NCI-H1048 (cell line): ENCODE results near the gene SCOC.
"Not testable (repeated sequence)": the region's sequence is repeated elsewhere in the genome, so short reads cannot be mapped to it uniquely, and the experiment has no call there.

Source experiments
- DNase-seq: peaks from one replicate; lab custom pipeline; 2025; lab: John Stamatoyannopoulos, UW

SCOC gene

DNA sequence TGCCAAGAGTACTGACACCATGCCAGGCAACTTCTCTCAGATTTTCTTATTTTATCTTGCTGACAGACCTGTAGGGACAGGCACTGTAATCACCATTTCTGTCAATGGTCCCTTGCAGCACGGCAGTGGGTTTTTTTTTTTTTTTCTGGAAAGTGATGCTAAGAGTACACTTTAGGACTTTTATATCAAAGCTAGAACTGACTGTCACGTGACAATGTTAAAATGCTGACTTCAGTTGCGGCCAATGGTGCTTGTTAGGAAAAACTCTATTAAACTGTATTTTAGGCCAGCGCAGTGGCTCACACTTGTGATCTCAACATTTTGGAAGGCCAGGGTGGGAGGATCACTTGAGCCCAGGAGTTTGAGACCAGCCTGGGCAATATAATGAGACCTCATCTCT is 12.3 kb upstream of the SCOC start:
- no peak for DNase-seq

GRCh38 chr4:140363051-140363450 is 10.4 kb upstream of the SCOC start:
- DNase-seq: no peak

GRCh38 chr4:140363558-140363957 is 9.9 kb upstream of the SCOC start:
- DNase-seq: no peak

DNA sequence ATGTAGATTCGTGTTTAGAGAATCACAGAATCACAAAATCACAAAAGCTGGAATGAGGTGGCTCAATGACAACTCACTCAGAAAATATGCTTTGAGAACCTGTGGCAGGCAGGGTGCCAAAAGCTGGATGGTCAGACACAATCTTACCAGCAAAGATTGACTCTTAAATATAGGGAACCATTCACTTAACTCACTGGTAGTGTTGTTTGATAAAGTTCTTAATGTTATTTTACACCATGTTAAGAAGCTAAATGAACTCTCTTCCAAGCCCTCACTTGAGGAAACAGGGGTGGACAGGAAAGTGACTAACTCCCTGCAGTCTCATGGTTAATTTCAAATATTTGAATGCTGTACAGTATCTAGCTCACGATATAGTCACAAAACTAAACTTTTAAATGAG is 5.7 kb upstream of the SCOC start:
- no peak for DNase-seq

GRCh38 chr4:140368686-140369085 is 4.8 kb upstream of the SCOC start:
- no peak for DNase-seq

DNA sequence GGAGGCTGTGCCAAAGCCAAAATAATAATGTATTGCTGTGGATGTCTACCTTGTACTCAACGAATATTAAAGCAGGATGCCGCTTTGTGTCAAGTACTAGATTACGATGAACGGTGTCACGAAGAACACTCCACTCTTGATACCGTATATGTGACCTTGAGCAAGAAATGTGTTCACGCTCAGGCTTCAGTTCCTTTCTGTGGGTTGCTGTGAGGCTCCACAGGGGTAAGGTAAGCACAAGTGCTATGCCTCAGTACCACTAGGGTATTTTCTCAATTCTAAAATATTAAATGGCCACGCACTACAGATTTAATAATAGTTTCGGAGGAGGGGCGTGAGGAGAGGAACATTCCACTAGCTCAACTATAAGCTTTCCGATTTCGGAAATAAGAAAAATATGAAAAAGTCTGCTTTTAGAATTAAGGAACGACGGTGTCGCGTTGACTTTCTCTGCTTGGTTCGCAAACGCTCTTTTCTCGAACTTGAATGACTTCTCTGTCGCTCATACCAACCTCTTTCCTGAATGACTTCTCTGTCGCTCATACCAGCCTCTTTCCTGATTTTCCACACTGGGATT is 607 bp upstream of the SCOC start:
- no peak for DNase-seq

DNA sequence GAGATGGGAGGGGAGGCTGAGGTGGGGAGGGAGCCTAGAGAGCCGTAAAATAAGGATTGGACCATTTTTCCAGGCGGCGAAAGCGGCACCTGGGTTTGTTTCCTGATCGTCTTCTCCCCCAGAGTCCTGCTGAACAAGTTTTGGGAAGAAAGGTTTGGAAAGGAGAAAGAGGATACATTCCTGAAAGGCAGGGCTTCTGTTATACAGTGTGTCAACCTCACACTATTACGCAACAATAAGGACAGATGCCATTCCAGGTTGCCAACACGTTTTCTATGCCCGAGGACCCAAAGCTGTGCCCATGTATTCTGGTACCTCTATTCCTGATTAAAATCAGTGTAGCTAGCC is 658 bp downstream of the SCOC start:
- no peak for DNase-seq

- DNase-seq: no peak
Measured at GRCh38 chr4:140382732-140383131, 9.3 kb downstream of the SCOC start.

DNA sequence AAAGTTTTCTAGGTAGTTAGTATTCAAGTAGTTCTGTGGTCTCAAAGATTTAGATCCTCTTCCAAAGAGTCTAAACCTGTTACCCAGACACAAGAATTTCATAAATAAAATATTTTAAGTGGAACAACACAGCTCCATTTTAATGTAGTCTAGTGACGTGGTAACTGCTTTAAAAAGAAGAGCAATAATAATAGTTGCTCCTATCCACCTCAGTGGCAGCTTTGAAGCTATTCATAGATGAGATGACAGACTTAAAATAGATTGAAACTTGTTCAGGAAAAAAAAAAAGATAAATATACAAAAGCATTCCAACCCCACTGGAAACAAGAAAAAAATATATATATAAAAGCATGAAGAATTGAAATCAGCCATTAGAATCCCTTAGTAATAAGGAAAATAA is 14.6 kb downstream of the SCOC start:
- DNase-seq: no peak

DNA sequence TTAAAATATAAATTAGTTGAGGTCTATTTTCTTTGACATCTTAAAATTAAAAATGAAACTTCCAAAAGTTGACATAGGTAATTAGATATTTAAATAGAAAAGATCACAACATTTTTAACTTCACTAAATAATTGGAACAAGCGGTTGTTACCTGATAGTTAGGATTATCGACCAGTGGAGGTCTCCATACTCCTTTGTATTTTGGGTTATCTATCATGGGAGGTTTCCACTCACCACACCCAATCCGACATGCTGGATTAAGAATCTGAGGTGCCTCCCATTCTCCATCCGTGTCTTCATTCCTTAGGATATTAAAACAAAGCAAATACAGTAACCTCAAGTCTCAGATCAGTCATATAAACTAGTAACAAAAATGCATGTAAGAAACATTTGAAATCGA is 22.2 kb downstream of the SCOC start:
- DNase-seq: no peak

- DNase-seq: no peak
Measured at GRCh38 chr4:140400111-140400510, 26.7 kb downstream of the SCOC start.

GRCh38 chr4:140406292-140406691 is 32.8 kb downstream of the SCOC start:
- DNase-seq: no peak

DNA sequence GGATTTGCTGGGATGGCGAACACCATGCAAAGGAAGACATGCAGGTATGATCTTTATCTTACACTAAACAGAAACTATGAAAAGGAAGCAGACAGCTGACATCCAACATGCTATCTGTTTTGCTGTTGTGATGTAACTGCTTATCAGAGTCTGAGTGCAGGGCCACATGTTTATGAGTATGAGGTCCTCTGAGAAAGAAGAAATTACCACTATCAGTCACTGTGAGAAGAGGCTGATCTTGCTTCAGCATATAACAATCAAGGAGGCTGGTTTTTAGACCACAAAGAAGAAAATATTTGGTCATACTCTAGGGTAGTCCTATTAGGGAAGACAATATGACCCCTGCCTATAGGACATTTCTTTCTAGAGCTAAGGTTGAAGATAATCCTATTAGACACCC is 35.5 kb downstream of the SCOC start:
- DNase-seq: no peak

- not testable (repeated sequence) for DNase-seq
Measured at GRCh38 chr4:140413130-140413969, 39.9 kb downstream of the SCOC start.

- no peak for DNase-seq
Measured at GRCh38 chr4:140423106-140423505, 49.7 kb downstream of the SCOC start.

GRCh38 chr4:140426610-140427105 is 53.2 kb downstream of the SCOC start:
- no peak for DNase-seq

DNA sequence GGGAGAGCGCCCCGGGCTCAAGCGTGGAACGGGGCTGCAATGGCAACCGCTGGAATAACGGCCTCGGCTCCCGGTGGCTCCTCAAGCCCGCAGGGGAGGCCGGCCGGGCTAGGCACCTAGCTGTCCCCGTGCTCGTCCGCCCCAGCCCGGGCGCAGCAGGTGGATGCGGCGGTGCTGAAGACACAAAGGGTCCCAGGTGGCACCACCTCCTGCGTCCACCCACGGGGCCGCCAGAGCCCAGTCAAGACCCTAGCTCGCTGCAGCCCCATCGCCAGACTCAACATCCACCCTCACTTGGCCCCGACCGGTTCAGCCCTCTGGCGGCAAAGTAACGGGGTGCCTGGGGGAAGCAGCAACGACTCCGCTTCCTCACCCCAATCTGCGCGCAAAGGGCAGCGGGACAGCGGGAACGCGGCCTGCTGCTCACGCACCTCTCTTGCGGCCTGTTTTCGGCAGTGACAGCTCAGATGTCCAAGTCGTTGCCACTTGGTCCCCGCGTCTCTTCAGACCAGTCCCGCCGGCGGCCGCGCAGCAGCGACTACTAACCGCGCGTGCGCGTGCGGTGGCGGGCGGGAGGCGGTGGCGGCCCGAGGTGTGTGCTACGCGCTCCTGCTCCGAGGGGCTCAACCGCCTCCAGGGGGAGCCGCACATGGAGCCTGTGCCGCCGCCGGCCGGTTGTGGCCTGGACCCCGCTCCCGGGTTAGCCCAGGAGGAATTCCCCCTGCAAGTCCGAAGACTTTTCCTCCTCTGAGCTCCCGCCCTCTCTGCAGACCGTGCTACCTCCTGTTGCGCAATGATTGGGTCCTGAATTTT is 53.9 kb downstream of the SCOC start, which contains the start of gene CLGN:
Gene CLGN (minus strand): TSS at position 543 of the 813 bp plus-strand sequence. CDS start 14,570 bp downstream, outside the sequence.
- peak; percentile 45 for DNase-seq

GRCh38 chr4:140427919-140428471 is 54.5 kb downstream of the SCOC start:
- no peak for DNase-seq
